Measurements from ENCODE around the gene MEF2A.

DNA sequence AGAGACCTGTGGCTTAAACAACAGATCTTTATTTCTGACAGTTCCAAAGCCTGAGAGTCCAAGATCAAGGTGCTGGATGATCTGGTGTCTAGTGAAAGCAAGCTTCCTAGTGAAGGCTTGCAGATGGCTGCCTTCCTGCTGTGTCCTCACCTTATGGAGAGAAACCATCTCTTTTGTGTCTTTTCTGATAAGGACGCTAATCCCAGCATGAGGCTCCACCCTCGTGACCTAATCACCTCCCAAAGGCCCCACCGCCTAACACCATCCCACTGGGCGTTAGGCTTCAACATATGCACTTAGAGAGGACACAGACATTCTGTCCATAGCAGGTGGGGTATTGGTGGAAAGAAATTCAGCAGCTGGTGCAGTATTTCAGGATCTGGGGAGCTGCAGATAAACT lies 187.3 kb downstream of the MEF2A start:
- TF ChIP-seq, protein P1, sequence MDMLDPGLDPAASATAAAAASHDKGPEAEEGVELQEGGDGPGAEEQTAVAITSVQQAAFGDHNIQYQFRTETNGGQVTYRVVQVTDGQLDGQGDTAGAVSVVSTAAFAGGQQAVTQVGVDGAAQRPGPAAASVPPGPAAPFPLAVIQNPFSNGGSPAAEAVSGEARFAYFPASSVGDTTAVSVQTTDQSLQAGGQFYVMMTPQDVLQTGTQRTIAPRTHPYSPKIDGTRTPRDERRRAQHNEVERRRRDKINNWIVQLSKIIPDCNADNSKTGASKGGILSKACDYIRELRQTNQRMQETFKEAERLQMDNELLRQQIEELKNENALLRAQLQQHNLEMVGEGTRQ (CRISPR knock-in tag; IDR thresholded peaks at IDR 0.05): no peak
- TF ChIP-seq ETV6 (CRISPR knock-in tag; IDR thresholded peaks at IDR 0.05): no peak
- TF ChIP-seq, protein P2, sequence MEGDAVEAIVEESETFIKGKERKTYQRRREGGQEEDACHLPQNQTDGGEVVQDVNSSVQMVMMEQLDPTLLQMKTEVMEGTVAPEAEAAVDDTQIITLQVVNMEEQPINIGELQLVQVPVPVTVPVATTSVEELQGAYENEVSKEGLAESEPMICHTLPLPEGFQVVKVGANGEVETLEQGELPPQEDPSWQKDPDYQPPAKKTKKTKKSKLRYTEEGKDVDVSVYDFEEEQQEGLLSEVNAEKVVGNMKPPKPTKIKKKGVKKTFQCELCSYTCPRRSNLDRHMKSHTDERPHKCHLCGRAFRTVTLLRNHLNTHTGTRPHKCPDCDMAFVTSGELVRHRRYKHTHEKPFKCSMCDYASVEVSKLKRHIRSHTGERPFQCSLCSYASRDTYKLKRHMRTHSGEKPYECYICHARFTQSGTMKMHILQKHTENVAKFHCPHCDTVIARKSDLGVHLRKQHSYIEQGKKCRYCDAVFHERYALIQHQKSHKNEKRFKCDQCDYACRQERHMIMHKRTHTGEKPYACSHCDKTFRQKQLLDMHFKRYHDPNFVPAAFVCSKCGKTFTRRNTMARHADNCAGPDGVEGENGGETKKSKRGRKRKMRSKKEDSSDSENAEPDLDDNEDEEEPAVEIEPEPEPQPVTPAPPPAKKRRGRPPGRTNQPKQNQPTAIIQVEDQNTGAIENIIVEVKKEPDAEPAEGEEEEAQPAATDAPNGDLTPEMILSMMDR (IDR thresholded peaks at IDR 0.05): no peak
